Ovary (tissue), 3 donors: ENCODE data around the gene ATR.

ENCODE experiments used
- CTCF ChIP-seq, 3 donors: fragments of 450-650 bp in 2 of 3; fragments of 200-600 bp in 1 of 3; IDR thresholded peaks; one replicate each; pipeline versions ENCODE4 v1.5.1 to v1.8.0; 2016 to 2022; ENCODE audit warnings: antibody characterized with exemption in 3 of 3, mild to moderate bottlenecking in 1 of 3
- POLR2A ChIP-seq: fragments of 450-650 bp; IDR thresholded peaks from one replicate; pipeline ENCODE4 v1.6.1; 2017; ENCODE audit warnings: antibody characterized with exemption, mild to moderate bottlenecking, moderate library complexity
- donor health status: DM: no; HTN: no; CAD: no.

- TF ChIP-seq CTCF (IDR thresholded peaks at IDR 0.05) = no peak
- no peak for TF ChIP-seq POLR2A
Measured at GRCh38 chr3:142530296-142530695, 48.2 kb downstream of the ATR start.
